ENCODE results near the gene OR4Q2.

- TF ChIP-seq, protein P1, sequence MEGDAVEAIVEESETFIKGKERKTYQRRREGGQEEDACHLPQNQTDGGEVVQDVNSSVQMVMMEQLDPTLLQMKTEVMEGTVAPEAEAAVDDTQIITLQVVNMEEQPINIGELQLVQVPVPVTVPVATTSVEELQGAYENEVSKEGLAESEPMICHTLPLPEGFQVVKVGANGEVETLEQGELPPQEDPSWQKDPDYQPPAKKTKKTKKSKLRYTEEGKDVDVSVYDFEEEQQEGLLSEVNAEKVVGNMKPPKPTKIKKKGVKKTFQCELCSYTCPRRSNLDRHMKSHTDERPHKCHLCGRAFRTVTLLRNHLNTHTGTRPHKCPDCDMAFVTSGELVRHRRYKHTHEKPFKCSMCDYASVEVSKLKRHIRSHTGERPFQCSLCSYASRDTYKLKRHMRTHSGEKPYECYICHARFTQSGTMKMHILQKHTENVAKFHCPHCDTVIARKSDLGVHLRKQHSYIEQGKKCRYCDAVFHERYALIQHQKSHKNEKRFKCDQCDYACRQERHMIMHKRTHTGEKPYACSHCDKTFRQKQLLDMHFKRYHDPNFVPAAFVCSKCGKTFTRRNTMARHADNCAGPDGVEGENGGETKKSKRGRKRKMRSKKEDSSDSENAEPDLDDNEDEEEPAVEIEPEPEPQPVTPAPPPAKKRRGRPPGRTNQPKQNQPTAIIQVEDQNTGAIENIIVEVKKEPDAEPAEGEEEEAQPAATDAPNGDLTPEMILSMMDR (IDR thresholded peaks at IDR 0.05 in 4 of 5, conservative IDR thresholded peaks at IDR 0.05 in 1 of 5): no peak
- no peak for TF ChIP-seq POLR2A (IDR thresholded peaks at IDR 0.05)
Observed at GRCh38 chr14:20035449-20035848, 33.5 kb downstream of the OR4Q2 start.

Data from gastrocnemius medialis (tissue), 4 donors.